Mesenchymal stem cell (in vitro differentiated cells and primary cell): ENCODE measurements around the gene CFAP65.

ENCODE experiments used
- DNase-seq: peaks from one replicate; pipeline ENCODE4 v3.0.0-alpha.2; 2013
- H2AFZ ChIP-seq: one replicate; pipeline ENCODE4 v1.6.1; 2013; ENCODE audit warnings: low read depth, mild to moderate bottlenecking, control low read depth, inconsistent platforms, low read length, moderate library complexity
- H2AK5ac ChIP-seq: 2 replicates; pipeline ENCODE4 v1.6.1; 2013; ENCODE audit warnings: low read length, moderate library complexity, mild to moderate bottlenecking, inconsistent platforms; ENCODE audit not compliant: severe bottlenecking
- H2BK120ac ChIP-seq: one replicate; pipeline ENCODE4 v1.6.1; 2013; ENCODE audit warnings: low read depth, mild to moderate bottlenecking, inconsistent platforms, low read length, moderate library complexity
- H2BK12ac ChIP-seq, 2 experiments: one replicate each; pipeline ENCODE4 v1.6.1; 2013; ENCODE audit warnings: inconsistent platforms in 2 of 2, low read length in 2 of 2, mild to moderate bottlenecking in 2 of 2, moderate library complexity in 2 of 2, control low read depth in 1 of 2
- H2BK15ac ChIP-seq: one replicate; pipeline ENCODE4 v1.6.1; 2013; ENCODE audit warnings: mild to moderate bottlenecking, low read depth, inconsistent platforms; ENCODE audit not compliant: poor library complexity, severe bottlenecking
- H2BK5ac ChIP-seq: 2 replicates; pipeline ENCODE4 v1.6.1; 2013; ENCODE audit warnings: low read depth, mild to moderate bottlenecking, low read length, control low read depth, inconsistent platforms; ENCODE audit not compliant: poor library complexity, severe bottlenecking
- H3K14ac ChIP-seq, 2 experiments: one replicate each; pipeline ENCODE4 v1.6.1; 2013; ENCODE audit warnings: inconsistent platforms in 2 of 2, low read length in 2 of 2, control low read depth in 1 of 2, mild to moderate bottlenecking in 1 of 2, moderate library complexity in 1 of 2
- H3K18ac ChIP-seq, 2 experiments: one replicate each; pipeline ENCODE4 v1.6.1; 2013; ENCODE audit warnings: inconsistent platforms in 2 of 2, low read length in 2 of 2, control low read depth in 1 of 2, low read depth in 1 of 2, mild to moderate bottlenecking in 1 of 2
- H3K23ac ChIP-seq, 2 experiments: one replicate each; pipeline ENCODE4 v1.6.1; 2013; ENCODE audit warnings: inconsistent platforms in 2 of 2, low read length in 2 of 2, mild to moderate bottlenecking in 2 of 2, moderate library complexity in 2 of 2, control low read depth in 1 of 2
- H3K27ac ChIP-seq: 2 replicates; pipeline ENCODE4 v1.5.1; 2013; ENCODE audit warnings: mild to moderate bottlenecking, moderate library complexity, low read length, control low read depth, inconsistent platforms; ENCODE audit not compliant: poor library complexity, severe bottlenecking
- H3K27me3 ChIP-seq, 2 experiments: 2 replicates each; pipeline versions ENCODE4 v1.6.1 to v1.7.0; 2013; ENCODE audit warnings: low read length in 2 of 2, mild to moderate bottlenecking in 2 of 2, moderate library complexity in 2 of 2, control low read depth in 1 of 2, inconsistent platforms in 1 of 2; ENCODE audit not compliant: control insufficient read depth in 1 of 2, insufficient read depth in 1 of 2
- H3K36me3 ChIP-seq, 2 experiments: 2 replicates each; pipeline versions ENCODE4 v1.6.1 to v1.7.0; 2013; ENCODE audit warnings: low read length in 2 of 2, control low read depth in 1 of 2, inconsistent platforms in 1 of 2, low read depth in 1 of 2, mild to moderate bottlenecking in 1 of 2; ENCODE audit not compliant: insufficient read depth in 2 of 2, control insufficient read depth in 1 of 2
- H3K4ac ChIP-seq, 2 experiments: one replicate each; pipeline ENCODE4 v1.6.1; 2013; ENCODE audit warnings: inconsistent platforms in 2 of 2, low read length in 2 of 2, mild to moderate bottlenecking in 2 of 2, moderate library complexity in 2 of 2, control low read depth in 1 of 2, low read depth in 1 of 2
- H3K4me1 ChIP-seq: 2 replicates; pipeline ENCODE4 v1.6.1; 2013; ENCODE audit warnings: low read depth, low read length, control low read depth; ENCODE audit not compliant: control insufficient read depth, insufficient read depth
- H3K4me2 ChIP-seq: 2 replicates; pipeline ENCODE4 v1.6.1; 2013; ENCODE audit warnings: low read length, mild to moderate bottlenecking, inconsistent platforms; ENCODE audit not compliant: poor library complexity, severe bottlenecking
- H3K4me3 ChIP-seq, 2 experiments: 2 replicates each; pipeline versions ENCODE4 v1.5.1 to v1.7.0; 2013; ENCODE audit warnings: low read length in 2 of 2, mild to moderate bottlenecking in 2 of 2, control low read depth in 1 of 2, low read depth in 1 of 2; ENCODE audit not compliant: insufficient read depth in 1 of 2
- H3K79me1 ChIP-seq: replicated peaks from 2 replicates; pipeline ENCODE4 v1.6.1; 2013; ENCODE audit warnings: mild to moderate bottlenecking, control low read depth, low read length, inconsistent platforms; ENCODE audit not compliant: poor library complexity, severe bottlenecking
- H3K9ac ChIP-seq: 2 replicates; pipeline ENCODE4 v1.7.0; 2013; ENCODE audit warnings: mild to moderate bottlenecking, low read length, moderate library complexity
- H3K9me3 ChIP-seq: 2 replicates; pipeline ENCODE4 v1.7.0; 2013; ENCODE audit warnings: mild to moderate bottlenecking, low read length; ENCODE audit not compliant: control insufficient read depth
- H4K8ac ChIP-seq: one replicate; pipeline ENCODE4 v1.6.1; 2013; ENCODE audit warnings: inconsistent platforms, mild to moderate bottlenecking, low read length, moderate library complexity
- H4K91ac ChIP-seq: one replicate; pipeline ENCODE4 v1.6.1; 2013; ENCODE audit warnings: mild to moderate bottlenecking, low read length, inconsistent platforms
- WGBS: methylation state at CpG from one replicate; pipeline ENCODE4 v1.1.7; 2013; ENCODE audit warnings: mixed read lengths; 5-methylcytosine and 5-hydroxymethylcytosine counted together

CFAP65 gene

DNA sequence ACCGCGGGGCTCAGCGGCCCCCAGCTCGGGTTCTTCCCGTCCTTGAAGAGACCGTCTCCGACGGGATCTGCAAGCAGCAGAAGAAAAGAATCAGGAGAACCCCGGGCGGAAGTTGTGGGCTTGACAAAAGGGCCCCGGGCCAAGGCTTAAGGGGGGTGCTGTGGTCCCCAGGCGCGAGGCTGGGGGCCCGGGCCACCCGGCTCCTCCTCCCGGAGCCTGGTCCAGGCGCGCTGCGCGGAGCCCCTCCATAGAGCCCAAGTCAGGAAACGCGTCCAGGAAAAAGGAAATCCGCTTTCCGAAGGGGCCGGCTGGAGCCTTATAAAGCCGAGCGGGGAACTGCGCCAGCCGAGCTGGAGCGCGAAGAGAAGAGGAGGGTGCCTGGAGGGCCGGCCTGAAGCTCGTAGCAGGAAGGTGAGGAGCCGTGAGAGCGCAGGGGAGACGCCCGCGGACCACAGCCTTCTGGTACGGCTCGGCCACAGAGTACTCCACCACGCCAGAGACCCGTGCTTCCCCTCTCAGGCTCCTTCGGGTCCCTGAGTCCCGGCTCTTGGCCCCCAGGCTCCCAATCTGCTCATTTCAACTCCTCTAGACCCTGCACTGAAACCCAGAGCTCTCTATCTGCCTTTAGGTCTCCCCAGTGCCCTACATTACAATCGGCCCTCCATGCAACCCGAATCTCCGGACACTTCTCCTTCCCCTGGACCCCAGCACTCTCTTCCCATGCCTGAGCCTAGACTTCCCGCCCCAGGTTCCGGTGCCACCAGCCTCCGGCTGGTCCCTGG, 56.9 kb downstream of the CFAP65 start:
- H3K36me3 ChIP-seq, result no peaks in the 10 kb centered on the region
- no peaks in the 10 kb centered on the region for H3K79me1 ChIP-seq
- no peak overlapping the region for H3K4me2 ChIP-seq
- DNase-seq, result no peak
- H2AK5ac ChIP-seq, result no peak overlapping the region
- no peak overlapping the region for H4K8ac ChIP-seq
- no peak overlapping the region for H2BK12ac ChIP-seq
- H2BK5ac ChIP-seq, result no peak overlapping the region
- H3K18ac ChIP-seq, result no peak overlapping the region
- H3K14ac ChIP-seq, result no peak overlapping the region
- WGBS, result 1% methylated on average over 50 of the region's 50 CpGs
- no peak overlapping the region for H3K4me3 ChIP-seq
- no peak overlapping the region for H2BK15ac ChIP-seq
- H3K27ac ChIP-seq, result no peak overlapping the region
- no peak overlapping the region for H4K91ac ChIP-seq
- H3K9ac ChIP-seq, result no peak overlapping the region
- H3K27me3 ChIP-seq, result peaks cover 87 to 94% of the 10 kb centered on the region in 2 experiments
- no peaks in the 10 kb centered on the region for H3K9me3 ChIP-seq
- peaks cover 20% of the 10 kb centered on the region for H3K4me1 ChIP-seq
- no peak overlapping the region for H3K4ac ChIP-seq
- peak overlapping the region in 1 of 2 experiments; percentile 9 for H3K23ac ChIP-seq
- H2BK120ac ChIP-seq, result no peak overlapping the region
- H2AFZ ChIP-seq, result no peak overlapping the region

DNA sequence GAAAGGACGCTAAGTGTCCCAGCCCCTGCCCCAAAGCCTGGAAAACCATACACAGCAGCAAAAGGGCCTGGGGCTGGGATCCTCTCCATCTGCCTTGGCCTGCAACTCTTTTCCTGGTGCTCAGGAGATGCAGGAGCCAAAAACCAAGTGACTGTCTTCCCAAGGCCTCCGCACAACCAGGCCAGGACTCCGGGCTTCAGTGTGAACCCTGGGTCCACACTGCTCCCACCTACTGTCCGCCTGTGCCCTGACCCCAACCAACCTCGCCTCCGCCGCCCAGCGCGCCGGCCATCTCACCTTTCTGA, 57.4 kb downstream of the CFAP65 start:
- Histone ChIP-seq H3K9ac (no peak overlapping the region), H4K91ac (no peak overlapping the region), H2AK5ac (no peak overlapping the region), H3K27me3 (peaks cover 86 to 89% of the 10 kb centered on the region in 2 experiments), H3K23ac (peak overlapping the region in 1 of 2 experiments; percentile 9), H3K9me3 (no peaks in the 10 kb centered on the region), H4K8ac (no peak overlapping the region), H2BK120ac (no peak overlapping the region), H3K14ac (no peak overlapping the region), H3K4me2 (no peak overlapping the region), H3K79me1 (no peaks in the 10 kb centered on the region), H3K4me3 (no peak overlapping the region), H2BK12ac (no peak overlapping the region), H2AFZ (no peak overlapping the region), H3K18ac (no peak overlapping the region), H3K4ac (no peak overlapping the region), H2BK15ac (no peak overlapping the region), H2BK5ac (no peak overlapping the region), H3K36me3 (no peaks in the 10 kb centered on the region), H3K27ac (no peak overlapping the region), H3K4me1 (peaks cover 20% of the 10 kb centered on the region)
- no peak for DNase-seq
- WGBS, result 6% methylated on average over 10 of the region's 10 CpGs

DNA sequence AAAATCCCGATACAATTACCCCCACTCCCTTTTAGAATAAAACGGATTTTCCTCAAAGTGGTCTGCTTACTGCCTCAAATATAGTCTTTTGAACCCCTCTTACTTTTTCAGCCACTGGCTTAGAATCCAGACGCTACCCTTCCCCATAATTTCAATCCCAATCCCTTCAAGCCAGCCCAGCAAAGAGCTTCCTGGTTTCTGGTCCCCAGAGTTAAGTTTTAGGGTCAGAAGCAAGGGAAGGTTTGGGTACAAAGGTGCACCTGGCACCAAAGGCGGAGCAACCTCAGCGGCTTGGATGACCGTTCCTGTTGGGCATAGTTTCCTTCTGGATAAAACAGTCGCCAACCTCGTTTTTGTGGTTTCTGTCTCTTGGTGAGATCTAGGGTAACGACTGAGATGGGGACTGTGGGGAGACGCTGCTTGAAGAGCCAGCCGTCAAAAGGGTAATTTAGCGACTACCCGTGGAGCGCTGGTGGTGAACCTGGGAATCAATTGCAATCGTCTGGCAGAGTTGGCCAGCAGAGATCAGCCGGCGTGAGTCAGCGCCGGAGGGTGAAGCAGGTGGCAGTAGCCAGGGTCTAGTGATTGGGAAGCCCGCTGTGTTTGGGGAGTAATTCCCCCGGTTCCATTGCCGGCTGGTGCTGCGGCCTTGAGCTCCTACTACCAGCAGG, 57.9 kb downstream of the CFAP65 start:
- Histone ChIP-seq H2BK12ac (no peak overlapping the region), H4K91ac (no peak overlapping the region), H3K14ac (no peak overlapping the region), H2AFZ (no peak overlapping the region), H3K36me3 (no peaks in the 10 kb centered on the region), H3K23ac (no peak overlapping the region), H3K79me1 (no peaks in the 10 kb centered on the region), H3K18ac (no peak overlapping the region), H3K4me1 (peaks cover 20% of the 10 kb centered on the region), H3K4me2 (no peak overlapping the region), H3K27ac (no peak overlapping the region), H2BK120ac (no peak overlapping the region), H3K9ac (no peak overlapping the region), H3K4ac (no peak overlapping the region), H3K9me3 (no peaks in the 10 kb centered on the region), H3K4me3 (no peak overlapping the region), H3K27me3 (peaks cover 86 to 88% of the 10 kb centered on the region in 2 experiments), H2BK5ac (no peak overlapping the region), H2AK5ac (no peak overlapping the region), H2BK15ac (no peak overlapping the region), H4K8ac (no peak overlapping the region)
- DNase-seq, result no peak
- WGBS, result 17% methylated on average over 22 of the region's 23 CpGs

DNA sequence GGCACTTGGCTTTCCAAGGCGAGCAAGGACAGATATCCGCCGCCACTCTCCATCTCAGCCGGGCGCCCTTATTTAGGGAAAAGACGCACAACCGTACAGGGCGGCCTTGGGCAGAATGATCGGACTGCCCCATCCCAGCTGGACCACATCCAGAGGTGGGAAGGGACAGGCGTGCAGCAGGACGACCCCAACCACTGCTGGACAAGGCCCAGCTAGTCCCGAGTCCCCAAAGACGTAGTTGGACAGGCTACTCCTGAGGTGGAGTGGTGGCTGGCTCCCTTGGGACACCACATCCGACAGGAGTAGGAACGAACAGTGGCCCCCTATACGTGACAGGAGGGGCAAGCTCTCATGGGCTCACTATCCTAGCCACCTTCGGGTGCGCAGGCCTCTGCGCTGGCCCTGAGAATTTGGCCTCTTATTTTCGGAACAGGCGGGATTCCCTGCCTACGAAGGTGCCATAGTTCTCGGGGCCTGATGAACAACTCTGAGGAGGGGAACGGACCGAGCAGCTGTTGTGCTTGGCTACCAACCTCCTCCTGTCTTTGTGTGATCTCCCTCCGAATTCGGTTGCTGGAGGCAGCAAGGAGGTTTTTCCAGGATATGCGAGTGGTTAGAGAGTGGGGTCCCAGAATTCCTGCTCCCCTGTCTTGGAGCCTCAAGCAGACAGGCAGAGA, 58.6 kb downstream of the CFAP65 start:
- H2AK5ac ChIP-seq, result no peak overlapping the region
- no peaks in the 10 kb centered on the region for H3K36me3 ChIP-seq
- H4K8ac ChIP-seq, result no peak overlapping the region
- H3K27me3 ChIP-seq, result peaks cover 86 to 88% of the 10 kb centered on the region in 2 experiments
- no peak overlapping the region for H2BK120ac ChIP-seq
- no peak overlapping the region for H2BK12ac ChIP-seq
- H3K14ac ChIP-seq, result no peak overlapping the region
- H3K23ac ChIP-seq, result no peak overlapping the region
- H2AFZ ChIP-seq, result no peak overlapping the region
- no peak overlapping the region for H3K27ac ChIP-seq
- no peaks in the 10 kb centered on the region for H3K79me1 ChIP-seq
- no peaks in the 10 kb centered on the region for H3K9me3 ChIP-seq
- H3K4me3 ChIP-seq, result no peak overlapping the region
- peaks cover 20% of the 10 kb centered on the region for H3K4me1 ChIP-seq
- no peak overlapping the region for H4K91ac ChIP-seq
- DNase-seq, result no peak
- H3K4ac ChIP-seq, result no peak overlapping the region
- no peak overlapping the region for H3K18ac ChIP-seq
- H3K9ac ChIP-seq, result no peak overlapping the region
- WGBS, result 11% methylated on average over 28 of the region's 28 CpGs
- no peak overlapping the region for H2BK5ac ChIP-seq
- no peak overlapping the region for H2BK15ac ChIP-seq
- no peak overlapping the region for H3K4me2 ChIP-seq
